Erythroblast (primary cell): ENCODE measurements around the gene CD302.
"Not testable (repeated sequence)": the region's sequence is repeated elsewhere in the genome, so short reads cannot be mapped to it uniquely, and the experiment has no call there.

Experiments
- DNase-seq, 2 experiments: peaks; one replicate each; lab custom pipeline; 2025; lab: John Stamatoyannopoulos, UW
- GATA1 ChIP-seq: IDR thresholded peaks from 2 replicates; pipeline ENCODE4 v1.6.1; 2011; ENCODE audit warnings: low read depth, mild to moderate bottlenecking, control low read depth, low read length, moderate library complexity
- POLR2A ChIP-seq: IDR thresholded peaks from 2 replicates; pipeline ENCODE4 v1.6.1; 2011; ENCODE audit warnings: mild to moderate bottlenecking, low read length

Gene CD302, protein sequence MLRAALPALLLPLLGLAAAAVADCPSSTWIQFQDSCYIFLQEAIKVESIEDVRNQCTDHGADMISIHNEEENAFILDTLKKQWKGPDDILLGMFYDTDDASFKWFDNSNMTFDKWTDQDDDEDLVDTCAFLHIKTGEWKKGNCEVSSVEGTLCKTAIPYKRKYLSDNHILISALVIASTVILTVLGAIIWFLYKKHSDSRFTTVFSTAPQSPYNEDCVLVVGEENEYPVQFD

DNA sequence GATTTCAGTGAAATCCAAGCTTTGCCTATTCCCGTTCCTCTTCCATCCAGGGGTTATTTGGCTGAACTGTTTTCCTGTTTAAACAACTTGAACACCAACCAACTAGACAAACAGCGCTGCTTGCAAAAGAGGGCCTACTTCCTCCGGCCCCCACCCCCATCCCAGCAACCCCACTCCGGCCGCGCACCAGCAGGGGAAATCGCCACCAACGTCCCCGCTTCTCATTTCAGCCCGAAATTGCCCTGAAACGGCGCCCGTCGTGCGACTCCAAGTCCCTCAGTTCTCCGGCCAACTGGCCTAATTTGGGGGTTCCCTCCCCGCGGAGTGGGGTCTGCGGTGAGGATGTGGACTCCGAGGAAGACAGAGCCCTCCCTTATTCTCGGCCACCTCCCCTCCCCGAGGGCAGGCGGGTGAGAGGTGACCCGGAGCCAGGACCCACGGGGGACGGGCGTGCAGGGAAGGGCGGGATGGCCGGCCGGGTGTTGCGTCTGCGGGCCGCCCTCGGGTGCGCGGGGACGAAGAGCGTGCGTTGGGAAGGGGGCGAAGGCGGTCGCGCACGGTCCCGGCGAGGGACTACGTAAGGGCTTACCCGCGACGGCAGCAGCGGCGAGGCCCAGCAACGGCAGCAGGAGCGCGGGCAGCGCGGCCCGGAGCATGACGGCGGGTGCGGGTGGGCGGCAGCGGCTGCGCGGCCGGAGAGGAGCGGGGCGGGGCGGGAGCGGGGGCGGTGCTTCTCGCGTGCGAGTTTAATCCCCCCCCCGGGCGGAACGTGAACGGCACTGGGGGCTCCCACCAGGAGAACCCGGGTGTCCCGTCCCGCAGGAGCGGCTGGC is at the start of gene CD302:
Gene CD302, minus strand, starts transcription at position 666 of the 833 bp plus-strand sequence. Its CDS starts 10 bp downstream, at position 656.
- peak; percentile 67 for DNase-seq
- TF ChIP-seq GATA1 = no peak
- no peak for TF ChIP-seq POLR2A

- no peak for DNase-seq
- no peak for TF ChIP-seq GATA1
- no peak for TF ChIP-seq POLR2A
These were observed 48.6 kb upstream of the CD302 start for GRCh38 chr2:159846564-159846963.

- DNase-seq = no peak
- TF ChIP-seq POLR2A (no peak), GATA1 (no peak)
These were observed 42.6 kb upstream of the CD302 start for GRCh38 chr2:159840616-159841015.

DNA sequence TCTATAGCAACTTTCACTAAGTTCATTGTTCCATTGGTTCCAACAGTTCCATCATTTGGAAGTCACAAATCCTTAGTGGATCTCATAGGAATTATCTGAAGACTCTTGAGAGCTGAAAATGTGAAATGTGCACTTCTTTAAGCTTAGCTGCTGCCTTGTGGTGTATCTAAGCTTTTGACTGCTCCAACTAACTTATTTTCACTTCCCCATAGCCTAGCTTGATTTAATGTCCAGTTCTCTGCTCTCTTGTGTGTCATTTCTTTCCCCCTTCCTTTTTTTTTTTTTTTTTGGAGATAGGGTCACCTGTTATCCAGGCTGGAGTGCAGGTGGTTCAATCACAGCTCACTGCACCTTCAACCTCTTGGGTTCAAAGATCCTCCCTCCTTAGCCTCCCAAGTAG is 34.9 kb upstream of the CD302 start:
- no peak for TF ChIP-seq GATA1
- DNase-seq = no peak

GRCh38 chr2:159832026-159832425 is 34.0 kb upstream of the CD302 start:
- TF ChIP-seq POLR2A (no peak), GATA1 (no peak)
- no peak for DNase-seq

DNA sequence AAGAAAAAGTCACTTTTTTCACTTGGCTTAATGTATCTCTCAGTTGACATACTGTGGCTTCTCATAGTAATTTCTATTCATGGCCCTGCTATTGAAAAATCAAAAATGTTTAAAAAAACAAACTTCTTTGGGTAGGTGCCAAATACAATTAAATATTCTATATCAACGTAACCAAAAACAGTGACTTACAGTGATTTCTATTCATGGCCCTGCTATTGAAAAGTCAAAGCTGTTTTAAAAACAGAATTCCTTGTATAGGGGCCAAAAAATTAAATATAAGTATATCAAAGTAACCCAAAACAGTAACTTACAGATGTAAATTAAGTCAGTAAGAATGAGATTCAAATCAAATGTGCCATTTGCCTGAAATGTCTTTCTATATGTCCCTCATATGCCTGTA is 31.4 kb upstream of the CD302 start:
- no peak for TF ChIP-seq POLR2A
- no peak for TF ChIP-seq GATA1
- no peak for DNase-seq

GRCh38 chr2:159828738-159829137 is 30.7 kb upstream of the CD302 start:
- TF ChIP-seq POLR2A (no peak), GATA1 (no peak)
- DNase-seq = no peak

DNA sequence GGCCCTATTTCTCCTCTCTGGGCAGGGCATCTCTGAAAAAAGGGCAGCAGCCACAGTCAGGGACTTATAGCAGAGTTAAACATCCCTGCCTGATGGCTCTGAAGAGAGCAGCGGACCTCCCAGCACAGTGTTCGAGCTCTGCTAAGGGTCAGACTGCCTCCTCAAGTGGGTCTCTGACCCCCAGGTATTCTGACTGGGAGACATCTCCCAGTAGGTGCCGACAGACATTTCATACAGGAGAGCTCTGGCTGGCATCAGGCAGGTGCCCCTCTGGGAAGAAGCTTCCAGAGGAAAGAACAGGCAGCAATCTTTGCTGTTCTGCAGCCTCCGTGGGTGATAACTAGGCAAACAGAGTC is 24.4 kb upstream of the CD302 start:
- not testable (repeated sequence) for DNase-seq

DNA sequence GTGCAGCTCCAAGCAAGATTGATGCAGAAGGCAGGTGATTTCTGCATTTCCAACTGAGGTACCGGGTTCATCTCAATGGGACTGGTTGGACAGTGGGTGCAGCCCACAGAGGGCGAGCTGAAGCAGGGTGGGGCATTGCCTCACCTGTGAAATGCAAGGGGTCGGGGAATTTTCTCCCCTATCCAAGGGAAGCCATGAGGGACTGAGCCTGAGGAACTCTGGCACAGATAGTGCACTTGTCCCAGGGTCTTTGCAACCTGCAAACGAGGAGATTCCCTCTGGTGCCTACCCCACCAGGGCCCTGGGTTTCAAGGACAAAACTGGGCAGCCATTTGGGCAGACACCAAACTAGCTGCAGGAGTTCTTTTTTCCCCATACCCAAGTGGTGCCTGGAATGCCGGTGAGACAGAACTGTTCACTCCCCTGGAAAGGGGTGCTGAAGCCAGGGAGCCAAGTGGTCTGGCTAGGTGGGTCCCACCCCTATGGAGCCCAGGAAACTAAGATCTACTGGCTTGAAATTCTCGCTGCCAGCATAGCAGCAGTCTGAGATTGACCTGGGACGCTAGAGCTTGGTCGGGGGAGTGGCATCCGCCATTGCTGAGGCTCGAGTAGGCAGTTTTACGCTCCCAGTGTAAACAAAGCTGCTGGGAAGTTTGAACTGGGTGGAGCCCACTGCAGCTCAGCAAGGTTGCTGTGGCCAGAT is 23.9 kb upstream of the CD302 start:
- not testable (repeated sequence) for DNase-seq

DNA sequence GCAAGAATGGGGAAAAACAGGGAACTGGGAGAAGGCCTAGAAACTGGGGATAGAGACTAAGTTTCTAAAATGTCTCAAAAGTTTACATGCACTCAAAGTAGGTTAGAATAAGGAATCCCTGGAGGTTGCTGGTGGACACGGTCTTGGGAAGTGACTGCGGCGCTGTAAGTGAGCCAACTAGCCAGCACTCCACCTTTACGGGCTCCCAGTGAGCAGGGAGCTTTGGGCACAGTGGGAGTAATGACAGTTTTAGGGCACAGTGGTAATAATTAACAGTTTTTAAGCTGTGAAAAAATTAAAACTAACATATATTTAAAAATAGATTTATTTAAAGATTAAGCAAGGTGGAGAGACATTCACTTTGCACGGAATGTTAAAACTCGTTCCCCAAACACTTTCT is 20.9 kb upstream of the CD302 start:
- no peak for DNase-seq
- no peak for TF ChIP-seq GATA1
- TF ChIP-seq POLR2A = no peak

DNA sequence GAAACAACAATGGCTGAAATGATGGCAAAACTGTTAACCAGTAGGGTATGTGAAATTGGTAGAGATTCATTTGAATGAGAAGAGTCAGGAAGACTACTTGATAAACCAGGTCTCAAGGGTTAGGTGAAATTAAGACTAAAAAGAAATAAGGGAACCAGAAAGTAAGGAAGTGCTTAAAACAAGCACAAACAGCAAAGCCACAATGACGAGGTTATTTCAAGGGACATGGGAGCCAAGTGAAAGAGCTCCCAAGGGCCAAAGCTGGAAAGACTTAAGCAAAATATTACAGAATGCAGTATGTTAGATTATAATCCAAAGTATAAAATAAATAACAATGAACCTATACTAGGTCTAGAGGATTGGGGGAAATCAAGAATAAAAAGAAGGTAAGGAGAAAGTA is 19.3 kb upstream of the CD302 start:
- TF ChIP-seq POLR2A (no peak), GATA1 (no peak)
- DNase-seq = no peak

- no peak for DNase-seq
- TF ChIP-seq POLR2A (no peak), GATA1 (no peak)
These were observed 13.2 kb upstream of the CD302 start for GRCh38 chr2:159811232-159811631.

DNA sequence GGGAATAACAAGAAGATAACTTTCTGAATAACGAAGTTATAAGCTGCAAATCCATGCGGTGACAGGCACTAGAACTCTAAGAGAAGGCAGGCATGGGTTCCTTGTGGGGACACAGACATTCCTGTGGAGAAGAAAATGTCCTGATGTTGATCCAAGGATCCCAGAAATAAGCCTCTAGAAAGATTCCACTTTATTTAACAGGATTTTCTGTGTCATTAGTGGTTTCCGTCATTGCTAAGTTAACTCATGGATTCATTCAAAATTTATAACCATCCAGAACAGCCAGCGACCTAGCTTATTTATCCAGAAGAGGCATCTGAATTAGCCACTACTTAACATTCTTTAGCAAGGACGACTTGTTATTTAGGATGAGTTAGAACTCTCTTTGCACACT is 10.0 kb upstream of the CD302 start:
- TF ChIP-seq POLR2A (no peak), GATA1 (no peak)
- DNase-seq = no peak

- no peak for TF ChIP-seq GATA1
- TF ChIP-seq POLR2A = no peak
- DNase-seq = peak; percentile 59 to 78
These were observed 9.4 kb upstream of the CD302 start for GRCh38 chr2:159807183-159808031.
